HUES48 (cell line): ENCODE measurements around the gene UBXN6.
A peak's percentile ranks its signal among the peaks of the same experiment; 100 is the strongest.

Experiments used
- H3K27ac ChIP-seq: one replicate; pipeline ENCODE4 v1.7.0; 2013; ENCODE audit warnings: low read depth, low read length, inconsistent platforms
- H3K27me3 ChIP-seq: 2 replicates; pipeline ENCODE4 v1.6.1; 2013; ENCODE audit warnings: mild to moderate bottlenecking, low read length; ENCODE audit not compliant: control insufficient read depth, insufficient read depth
- H3K36me3 ChIP-seq: 2 replicates; pipeline ENCODE4 v1.6.1; 2013; ENCODE audit warnings: low read length; ENCODE audit not compliant: control insufficient read depth, insufficient read depth
- H3K4me1 ChIP-seq: 2 replicates; pipeline ENCODE4 v1.6.1; 2013; ENCODE audit warnings: mild to moderate bottlenecking, low read length; ENCODE audit not compliant: control insufficient read depth, insufficient read depth
- H3K4me3 ChIP-seq: 2 replicates; pipeline ENCODE4 v1.5.1; 2013; ENCODE audit warnings: mild to moderate bottlenecking, low read depth, low read length
- H3K9ac ChIP-seq: 2 replicates; pipeline ENCODE4 v1.6.1; 2013; ENCODE audit warnings: mild to moderate bottlenecking, low read depth, low read length, moderate library complexity
- H3K9me3 ChIP-seq: 2 replicates; pipeline ENCODE4 v1.6.1; 2013; ENCODE audit warnings: low read length; ENCODE audit not compliant: control insufficient read depth, insufficient read depth

UBXN6 gene

GRCh38 chr19:4457654-4458395 lies at the start of gene UBXN6:
TSS of gene UBXN6 (minus strand) at chr19:4457794. CDS start at chr19:4457697, 97 bp downstream.
- Histone ChIP-seq H3K27ac (peak within 1 kb of the TSS; percentile 99), H3K36me3 (peaks cover 7% of the 10 kb centered on the region; the same call in 1 of the 2 replicates), H3K9ac (peak within 1 kb of the TSS; percentile 77), H3K4me3 (peak within 1 kb of the TSS; percentile 69), H3K27me3 (no peaks in the 10 kb centered on the region), H3K9me3 (no peaks in the 10 kb centered on the region), H3K4me1 (peaks cover 8% of the 10 kb centered on the region)

GRCh38 chr19:4507150-4507452 lies 49.5 kb upstream of the UBXN6 start:
- Histone ChIP-seq H3K27me3 (peaks cover 23% of the 10 kb centered on the region), H3K4me1 (no peaks in the 10 kb centered on the region), H3K4me3 (no peak overlapping the region), H3K27ac (no peak overlapping the region), H3K36me3 (peaks cover 27% of the 10 kb centered on the region), H3K9ac (no peak overlapping the region), H3K9me3 (no peaks in the 10 kb centered on the region)

- Histone ChIP-seq H3K4me3 (no peak overlapping the region), H3K27ac (no peak overlapping the region), H3K4me1 (no peaks in the 10 kb centered on the region), H3K9ac (no peak overlapping the region), H3K27me3 (peaks cover 18% of the 10 kb centered on the region), H3K9me3 (no peaks in the 10 kb centered on the region), H3K36me3 (peaks cover 30% of the 10 kb centered on the region)
Observed at GRCh38 chr19:4506449-4507149, 49.0 kb upstream of the UBXN6 start.

GRCh38 chr19:4505570-4506448 lies 48.2 kb upstream of the UBXN6 start:
- no peaks in the 10 kb centered on the region for H3K4me1 ChIP-seq
- H3K27me3 ChIP-seq: peaks cover 10% of the 10 kb centered on the region
- no peaks in the 10 kb centered on the region for H3K9me3 ChIP-seq
- peaks cover 38% of the 10 kb centered on the region for H3K36me3 ChIP-seq
- H3K4me3 ChIP-seq: no peak overlapping the region
- H3K27ac ChIP-seq: no peak overlapping the region
- H3K9ac ChIP-seq: no peak overlapping the region

- Histone ChIP-seq H3K27me3 (peaks cover 5% of the 10 kb centered on the region; the same call in 1 of the 2 replicates), H3K9ac (no peak overlapping the region), H3K36me3 (peaks cover 42% of the 10 kb centered on the region), H3K4me3 (no peak overlapping the region), H3K27ac (no peak overlapping the region), H3K9me3 (no peaks in the 10 kb centered on the region), H3K4me1 (no peaks in the 10 kb centered on the region)
Observed at GRCh38 chr19:4504891-4505569, 47.4 kb upstream of the UBXN6 start.

- peaks cover 5% of the 10 kb centered on the region; the same call in 1 of the 2 replicates for H3K27me3 ChIP-seq
- H3K4me3 ChIP-seq: no peak overlapping the region
- H3K9me3 ChIP-seq: no peaks in the 10 kb centered on the region
- no peak overlapping the region for H3K9ac ChIP-seq
- H3K36me3 ChIP-seq: peaks cover 46% of the 10 kb centered on the region
- no peaks in the 10 kb centered on the region for H3K4me1 ChIP-seq
- H3K27ac ChIP-seq: no peak overlapping the region
Observed at GRCh38 chr19:4504297-4504701, 46.7 kb upstream of the UBXN6 start.

- Histone ChIP-seq H3K36me3 (peaks cover 48% of the 10 kb centered on the region), H3K4me3 (no peak overlapping the region), H3K9me3 (no peaks in the 10 kb centered on the region), H3K27me3 (peaks cover 5% of the 10 kb centered on the region; the same call in 1 of the 2 replicates), H3K4me1 (no peaks in the 10 kb centered on the region), H3K9ac (no peak overlapping the region), H3K27ac (no peak overlapping the region)
Observed at GRCh38 chr19:4503825-4504170, 46.2 kb upstream of the UBXN6 start.

GRCh38 chr19:4503132-4503824 lies 45.7 kb upstream of the UBXN6 start:
- no peaks in the 10 kb centered on the region for H3K9me3 ChIP-seq
- no peaks in the 10 kb centered on the region for H3K4me1 ChIP-seq
- peaks cover 5% of the 10 kb centered on the region; the same call in 1 of the 2 replicates for H3K27me3 ChIP-seq
- no peak overlapping the region for H3K9ac ChIP-seq
- H3K36me3 ChIP-seq: peaks cover 53% of the 10 kb centered on the region
- no peak overlapping the region for H3K4me3 ChIP-seq
- H3K27ac ChIP-seq: no peak overlapping the region

- H3K36me3 ChIP-seq: peaks cover 61% of the 10 kb centered on the region
- no peaks in the 10 kb centered on the region for H3K9me3 ChIP-seq
- no peak overlapping the region for H3K27ac ChIP-seq
Observed at GRCh38 chr19:4502282-4503131, 44.9 kb upstream of the UBXN6 start.

More at GRCh38 chr19:4502282-4503131, 44.9 kb upstream of the UBXN6 start:
- H3K4me1 ChIP-seq: no peaks in the 10 kb centered on the region
- no peak overlapping the region for H3K9ac ChIP-seq
- H3K4me3 ChIP-seq: no peak overlapping the region
- H3K27me3 ChIP-seq: no peaks in the 10 kb centered on the region
